Measurements from ENCODE around the gene ELFN2.

DNA sequence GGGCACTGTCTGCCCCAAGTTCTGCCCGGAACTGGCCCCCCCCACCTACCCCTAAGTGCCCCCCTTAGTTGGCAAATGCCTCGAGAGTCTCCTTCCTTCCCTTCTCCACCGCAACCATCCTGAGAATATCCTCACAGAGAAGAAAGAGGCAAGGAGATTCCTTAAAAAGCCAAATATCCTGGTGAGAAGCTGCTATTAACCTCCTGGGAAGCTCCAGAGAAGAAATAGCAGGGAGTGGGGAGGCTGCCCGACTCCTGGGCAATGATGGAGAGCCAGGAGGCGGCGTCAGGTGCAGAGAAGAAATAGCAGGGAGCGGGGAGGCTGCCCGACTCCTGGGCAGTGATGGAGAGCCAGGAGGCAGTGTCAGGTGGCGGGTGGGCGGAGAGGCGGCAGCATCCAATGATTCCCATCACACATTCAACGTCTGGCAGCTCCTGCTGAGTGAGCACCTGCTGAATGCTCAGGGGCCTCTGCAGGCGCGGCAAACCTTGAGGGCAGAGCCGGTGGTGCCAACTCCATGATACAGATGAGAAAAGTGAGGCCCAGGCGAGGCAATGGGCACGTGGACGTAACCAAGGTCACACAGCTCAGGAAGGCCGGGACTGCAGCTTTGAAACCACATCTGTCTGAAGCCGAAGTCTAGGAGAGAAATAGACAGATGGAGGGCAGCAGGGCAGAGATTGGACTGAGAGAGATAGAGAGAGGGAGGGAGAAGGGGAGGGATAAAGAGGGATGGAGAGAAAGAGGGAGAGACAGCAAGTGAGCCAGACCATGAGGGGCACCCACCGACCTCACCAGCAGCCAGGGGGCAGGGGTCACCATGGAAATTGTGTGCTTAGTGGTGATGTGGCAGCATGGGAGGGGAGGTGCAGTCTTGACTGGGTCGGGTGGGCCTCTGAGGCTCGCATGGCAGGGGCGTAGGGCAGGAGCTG is 86.7 kb downstream of the ELFN2 start:
- TF ChIP-seq, protein P1, sequence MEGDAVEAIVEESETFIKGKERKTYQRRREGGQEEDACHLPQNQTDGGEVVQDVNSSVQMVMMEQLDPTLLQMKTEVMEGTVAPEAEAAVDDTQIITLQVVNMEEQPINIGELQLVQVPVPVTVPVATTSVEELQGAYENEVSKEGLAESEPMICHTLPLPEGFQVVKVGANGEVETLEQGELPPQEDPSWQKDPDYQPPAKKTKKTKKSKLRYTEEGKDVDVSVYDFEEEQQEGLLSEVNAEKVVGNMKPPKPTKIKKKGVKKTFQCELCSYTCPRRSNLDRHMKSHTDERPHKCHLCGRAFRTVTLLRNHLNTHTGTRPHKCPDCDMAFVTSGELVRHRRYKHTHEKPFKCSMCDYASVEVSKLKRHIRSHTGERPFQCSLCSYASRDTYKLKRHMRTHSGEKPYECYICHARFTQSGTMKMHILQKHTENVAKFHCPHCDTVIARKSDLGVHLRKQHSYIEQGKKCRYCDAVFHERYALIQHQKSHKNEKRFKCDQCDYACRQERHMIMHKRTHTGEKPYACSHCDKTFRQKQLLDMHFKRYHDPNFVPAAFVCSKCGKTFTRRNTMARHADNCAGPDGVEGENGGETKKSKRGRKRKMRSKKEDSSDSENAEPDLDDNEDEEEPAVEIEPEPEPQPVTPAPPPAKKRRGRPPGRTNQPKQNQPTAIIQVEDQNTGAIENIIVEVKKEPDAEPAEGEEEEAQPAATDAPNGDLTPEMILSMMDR (IDR thresholded peaks at IDR 0.05; ENCODE audit: poor library complexity), result no peak
- no peak for TF ChIP-seq EZH2phosphoT487 (IDR thresholded peaks at IDR 0.05; ENCODE audit: low read depth, severe bottlenecking, unreplicated experiment)
